GM21526 (cell line): ENCODE results near the gene AFM.

ENCODE experiments used
- ATAC-seq: cut with Tn5 transposase; IDR thresholded peaks from one replicate; pipeline ENCODE4 v1.9.1; 2021; ENCODE audit warnings: moderate library complexity; ENCODE audit not compliant: unreplicated experiment, low FRiP score

AFM gene, protein sequence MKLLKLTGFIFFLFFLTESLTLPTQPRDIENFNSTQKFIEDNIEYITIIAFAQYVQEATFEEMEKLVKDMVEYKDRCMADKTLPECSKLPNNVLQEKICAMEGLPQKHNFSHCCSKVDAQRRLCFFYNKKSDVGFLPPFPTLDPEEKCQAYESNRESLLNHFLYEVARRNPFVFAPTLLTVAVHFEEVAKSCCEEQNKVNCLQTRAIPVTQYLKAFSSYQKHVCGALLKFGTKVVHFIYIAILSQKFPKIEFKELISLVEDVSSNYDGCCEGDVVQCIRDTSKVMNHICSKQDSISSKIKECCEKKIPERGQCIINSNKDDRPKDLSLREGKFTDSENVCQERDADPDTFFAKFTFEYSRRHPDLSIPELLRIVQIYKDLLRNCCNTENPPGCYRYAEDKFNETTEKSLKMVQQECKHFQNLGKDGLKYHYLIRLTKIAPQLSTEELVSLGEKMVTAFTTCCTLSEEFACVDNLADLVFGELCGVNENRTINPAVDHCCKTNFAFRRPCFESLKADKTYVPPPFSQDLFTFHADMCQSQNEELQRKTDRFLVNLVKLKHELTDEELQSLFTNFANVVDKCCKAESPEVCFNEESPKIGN

GRCh38 chr4:73481358-73481757 lies at the start of gene AFM:
AFM (plus strand) TSS chr4:73481745; CDS start chr4:73481776, 31 bp downstream.
- no peak for ATAC-seq

DNA sequence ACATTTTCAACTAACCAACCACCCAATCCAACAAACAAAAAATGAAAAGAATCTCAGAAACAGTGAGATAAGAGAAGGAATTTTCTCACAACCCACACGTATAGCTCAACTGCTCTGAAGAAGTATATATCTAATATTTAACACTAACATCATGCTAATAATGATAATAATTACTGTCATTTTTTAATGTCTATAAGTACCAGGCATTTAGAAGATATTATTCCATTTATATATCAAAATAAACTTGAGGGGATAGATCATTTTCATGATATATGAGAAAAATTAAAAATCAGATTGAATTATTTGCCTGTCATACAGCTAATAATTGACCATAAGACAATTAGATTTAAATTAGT lies 49.8 kb upstream of the AFM start:
- ATAC-seq: no peak

DNA sequence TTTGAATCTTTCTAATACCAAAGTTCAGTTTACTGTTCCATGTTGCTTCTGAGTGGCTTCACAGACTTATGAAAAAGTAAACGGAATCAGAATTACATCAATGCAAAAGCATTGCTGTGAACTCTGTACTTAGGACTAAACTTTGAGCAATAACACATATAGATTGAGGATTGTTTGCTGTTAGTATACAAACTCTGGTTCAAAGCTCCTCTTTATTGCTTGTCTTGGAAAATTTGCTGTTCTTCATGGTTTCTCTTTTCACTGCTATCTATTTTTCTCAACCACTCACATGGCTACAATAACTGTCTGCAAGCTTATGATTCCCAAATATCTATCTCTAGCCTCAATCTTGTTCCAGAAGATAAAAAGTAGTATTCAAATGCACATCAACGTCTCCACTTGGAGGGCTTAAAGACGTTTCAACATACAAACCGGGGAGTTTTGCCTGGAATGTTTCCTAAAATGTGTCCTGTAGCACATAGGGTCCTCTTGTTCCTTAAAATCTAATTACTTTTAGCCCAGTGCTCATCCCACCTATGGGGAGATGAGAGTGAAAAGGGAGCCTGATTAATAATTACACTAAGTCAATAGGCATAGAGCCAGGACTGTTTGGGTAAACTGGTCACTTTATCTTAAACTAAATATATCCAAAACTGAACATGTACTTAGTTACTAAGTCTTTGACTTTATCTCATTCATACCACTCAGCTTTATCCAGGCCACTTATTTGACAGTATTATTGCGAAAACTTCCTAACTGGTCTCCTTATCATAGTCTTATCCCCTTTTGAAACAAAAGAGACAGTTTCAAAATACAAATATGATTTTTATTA lies 49.2 kb upstream of the AFM start:
- no peak for ATAC-seq

DNA sequence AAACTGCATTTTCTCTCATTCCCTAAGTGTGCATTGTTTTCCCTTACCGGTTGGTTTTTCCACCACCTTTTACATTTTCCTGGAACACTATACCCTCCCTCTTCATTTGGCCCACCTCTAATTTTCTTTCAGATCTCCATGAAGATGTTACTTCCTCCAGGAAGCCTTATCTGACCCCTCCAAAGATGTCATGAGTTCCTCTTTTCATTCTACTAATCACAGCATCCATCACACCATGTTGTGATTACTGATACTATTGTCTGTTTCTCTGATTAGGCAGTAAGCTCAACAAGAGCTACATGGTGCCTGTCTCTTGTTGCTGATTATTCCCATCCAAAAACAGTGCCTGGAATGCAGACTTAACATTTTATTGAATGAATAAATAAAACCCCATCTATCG lies 48.4 kb upstream of the AFM start:
- no peak for ATAC-seq

DNA sequence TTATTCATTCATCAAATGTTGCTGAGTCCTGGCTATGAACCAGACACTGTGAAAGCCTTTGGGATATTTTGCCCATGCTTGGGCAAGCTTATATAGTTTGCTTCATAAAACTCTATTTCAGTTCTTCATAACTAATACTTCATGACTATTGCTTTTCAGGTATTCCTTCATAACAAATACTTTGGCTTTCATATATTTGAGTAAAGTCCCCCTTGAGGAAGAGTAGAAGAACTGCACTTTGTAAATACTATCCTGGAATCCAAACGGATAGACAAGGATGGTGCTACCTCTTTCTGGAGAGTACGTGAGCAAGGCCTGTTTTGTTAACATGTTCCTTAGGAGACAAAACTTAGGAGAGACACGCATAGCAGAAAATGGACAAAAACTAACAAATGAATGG lies 47.2 kb upstream of the AFM start:
- no peak for ATAC-seq

DNA sequence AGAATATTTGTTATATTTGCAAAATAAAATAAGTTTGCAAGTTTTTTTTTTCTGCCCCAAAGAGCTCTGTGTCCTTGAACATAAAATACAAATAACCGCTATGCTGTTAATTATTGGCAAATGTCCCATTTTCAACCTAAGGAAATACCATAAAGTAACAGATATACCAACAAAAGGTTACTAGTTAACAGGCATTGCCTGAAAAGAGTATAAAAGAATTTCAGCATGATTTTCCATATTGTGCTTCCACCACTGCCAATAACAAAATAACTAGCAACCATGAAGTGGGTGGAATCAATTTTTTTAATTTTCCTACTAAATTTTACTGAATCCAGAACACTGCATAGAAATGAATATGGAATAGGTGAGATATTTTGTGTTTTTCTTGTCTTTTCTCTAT lies 45.6 kb upstream of the AFM start, which contains the start of gene AFP:
Gene AFP (plus strand): TSS at position 238 of the 400 bp plus-strand sequence. CDS start 42 bp downstream, at position 280.
- no peak for ATAC-seq

DNA sequence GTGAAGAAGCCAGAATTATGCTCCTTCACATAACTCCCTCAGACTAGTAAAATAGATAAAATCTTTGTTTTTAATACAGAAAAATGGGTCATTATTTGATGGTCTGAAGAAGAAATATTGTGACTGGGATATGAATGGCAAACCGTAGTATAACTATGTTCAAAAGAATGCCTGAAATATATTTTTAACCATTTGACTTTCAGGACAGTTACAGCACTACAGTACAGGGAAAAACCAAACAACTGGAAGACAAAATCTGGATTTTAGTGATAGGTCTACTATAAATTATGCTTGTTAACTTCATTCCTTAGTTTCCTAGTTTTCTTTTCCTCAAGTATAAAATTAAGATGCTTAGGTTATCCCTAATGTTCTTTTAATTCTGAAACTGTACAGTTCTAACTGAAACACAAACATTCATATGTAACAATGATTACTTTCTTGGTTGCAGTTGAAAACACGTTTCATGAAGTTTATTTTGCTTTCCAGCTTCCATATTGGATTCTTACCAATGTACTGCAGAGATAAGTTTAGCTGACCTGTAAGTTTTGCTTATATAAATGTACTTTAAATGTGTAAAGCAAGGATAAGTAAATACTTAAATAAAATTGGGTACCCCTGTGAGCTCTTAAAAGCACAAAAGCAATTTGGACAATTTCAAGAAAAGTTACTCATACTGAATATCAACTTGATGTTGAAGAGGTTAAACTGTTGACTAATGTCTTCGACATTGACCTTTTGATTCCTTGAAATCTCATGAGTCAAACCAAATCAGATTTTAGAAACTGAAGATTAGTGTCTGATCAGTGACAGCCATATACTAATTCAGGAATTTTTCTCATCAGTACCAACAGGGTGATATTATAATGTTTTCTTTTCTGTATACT lies 44.6 kb upstream of the AFM start:
- no peak for ATAC-seq

GRCh38 chr4:73437558-73437956 lies 44.0 kb upstream of the AFM start:
- ATAC-seq: no peak

DNA sequence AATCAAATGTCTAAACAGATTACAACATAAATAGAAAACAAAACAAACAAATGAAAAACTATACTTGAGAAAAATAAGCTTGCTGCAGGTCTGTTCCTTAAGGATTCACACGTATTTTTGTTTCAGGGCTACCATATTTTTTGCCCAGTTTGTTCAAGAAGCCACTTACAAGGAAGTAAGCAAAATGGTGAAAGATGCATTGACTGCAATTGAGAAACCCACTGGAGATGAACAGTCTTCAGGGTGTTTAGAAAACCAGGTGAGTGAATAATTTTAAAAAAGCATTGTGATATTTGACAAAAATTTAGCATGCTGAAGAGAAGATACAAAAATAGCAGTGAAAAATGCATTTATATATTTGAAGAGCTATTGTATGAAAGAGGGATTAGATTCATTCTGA lies 43.5 kb upstream of the AFM start:
- ATAC-seq: no peak

- no peak for ATAC-seq
Observed at GRCh38 chr4:73438582-73439215, 42.8 kb upstream of the AFM start.

- no peak for ATAC-seq
Observed at GRCh38 chr4:73439445-73439844, 42.1 kb upstream of the AFM start.

GRCh38 chr4:73439991-73440390 lies 41.6 kb upstream of the AFM start:
- ATAC-seq: no peak

DNA sequence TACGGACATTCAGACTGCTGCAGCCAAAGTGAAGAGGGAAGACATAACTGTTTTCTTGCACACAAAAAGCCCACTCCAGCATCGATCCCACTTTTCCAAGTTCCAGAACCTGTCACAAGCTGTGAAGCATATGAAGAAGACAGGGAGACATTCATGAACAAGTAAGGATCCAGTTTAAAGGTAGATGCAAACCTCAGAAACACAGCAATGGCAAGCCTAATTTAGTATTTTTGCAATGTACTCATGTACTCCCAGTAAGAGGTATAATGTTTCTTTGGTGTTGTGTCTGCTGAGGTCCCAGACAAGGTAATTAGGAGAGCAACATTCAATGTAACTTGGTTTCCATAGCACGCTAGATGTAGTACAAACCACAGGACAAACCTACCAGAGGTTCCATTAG lies 40.9 kb upstream of the AFM start:
- no peak for ATAC-seq

GRCh38 chr4:73442275-73442674 lies 39.3 kb upstream of the AFM start:
- no peak for ATAC-seq

DNA sequence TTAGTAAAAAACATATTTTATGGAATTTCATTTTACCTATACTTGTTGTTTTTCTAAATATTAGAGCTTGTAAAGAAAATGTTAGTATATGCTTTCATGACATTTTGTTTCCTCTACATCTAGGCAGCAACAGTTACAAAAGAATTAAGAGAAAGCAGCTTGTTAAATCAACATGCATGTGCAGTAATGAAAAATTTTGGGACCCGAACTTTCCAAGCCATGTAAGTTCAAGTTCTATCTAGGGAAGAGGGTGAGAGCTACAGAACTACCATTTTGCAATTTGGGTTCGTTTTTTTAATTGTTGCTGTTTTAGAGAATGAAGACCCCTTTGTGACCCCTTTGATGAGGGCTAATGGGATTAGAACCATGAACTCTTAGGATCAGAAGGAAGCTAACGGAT lies 38.3 kb upstream of the AFM start:
- ATAC-seq: no peak

- no peak for ATAC-seq
Observed at GRCh38 chr4:73445383-73446335, 35.9 kb upstream of the AFM start.

GRCh38 chr4:73446336-73446938 lies 35.1 kb upstream of the AFM start:
- peak; percentile 98 for ATAC-seq

GRCh38 chr4:73447671-73448070 lies 33.9 kb upstream of the AFM start:
- no peak for ATAC-seq
